Testis (tissue), 2 donors: ENCODE results near the gene PTPRN2.

ENCODE experiments used
- POLR2A ChIP-seq: fragments of 450-650 bp; IDR thresholded peaks from one replicate; pipeline ENCODE4 v1.6.1; 2017; ENCODE audit warnings: antibody characterized with exemption, mild to moderate bottlenecking, moderate library complexity
- TF ChIP-seq, protein P1 (sequence below), 3 experiments: fragments of 450-650 bp in 2 of 3; fragments of 200-600 bp in 1 of 3; sonication (generic) in 1 of 3; IDR thresholded peaks; one replicate each; pipeline ENCODE4 v1.5.1; 2016 to 2019; ENCODE audit warnings: antibody characterized with exemption in 3 of 3, mild to moderate bottlenecking in 2 of 3, moderate library complexity in 1 of 3

DNA sequence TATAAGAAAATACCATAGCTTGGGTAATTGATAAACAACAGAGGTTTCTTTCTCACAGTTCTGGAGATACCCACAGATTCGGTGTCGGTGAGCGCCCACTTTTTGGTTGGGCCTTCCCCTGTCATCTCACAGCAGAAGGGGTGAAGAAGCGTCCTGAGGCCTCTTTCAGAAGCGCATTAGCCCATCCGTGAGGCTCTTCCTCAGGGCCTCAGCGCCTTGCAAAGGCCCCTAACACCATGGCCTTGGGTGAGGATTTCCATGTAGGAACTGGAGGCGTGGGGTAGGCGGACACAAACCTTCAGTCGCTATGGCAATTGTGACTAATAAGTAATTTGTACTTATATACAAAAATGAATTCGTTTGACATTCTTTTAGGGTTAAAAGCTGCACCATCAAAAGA lies 316.0 kb downstream of the PTPRN2 start:
- TF ChIP-seq, protein P1, sequence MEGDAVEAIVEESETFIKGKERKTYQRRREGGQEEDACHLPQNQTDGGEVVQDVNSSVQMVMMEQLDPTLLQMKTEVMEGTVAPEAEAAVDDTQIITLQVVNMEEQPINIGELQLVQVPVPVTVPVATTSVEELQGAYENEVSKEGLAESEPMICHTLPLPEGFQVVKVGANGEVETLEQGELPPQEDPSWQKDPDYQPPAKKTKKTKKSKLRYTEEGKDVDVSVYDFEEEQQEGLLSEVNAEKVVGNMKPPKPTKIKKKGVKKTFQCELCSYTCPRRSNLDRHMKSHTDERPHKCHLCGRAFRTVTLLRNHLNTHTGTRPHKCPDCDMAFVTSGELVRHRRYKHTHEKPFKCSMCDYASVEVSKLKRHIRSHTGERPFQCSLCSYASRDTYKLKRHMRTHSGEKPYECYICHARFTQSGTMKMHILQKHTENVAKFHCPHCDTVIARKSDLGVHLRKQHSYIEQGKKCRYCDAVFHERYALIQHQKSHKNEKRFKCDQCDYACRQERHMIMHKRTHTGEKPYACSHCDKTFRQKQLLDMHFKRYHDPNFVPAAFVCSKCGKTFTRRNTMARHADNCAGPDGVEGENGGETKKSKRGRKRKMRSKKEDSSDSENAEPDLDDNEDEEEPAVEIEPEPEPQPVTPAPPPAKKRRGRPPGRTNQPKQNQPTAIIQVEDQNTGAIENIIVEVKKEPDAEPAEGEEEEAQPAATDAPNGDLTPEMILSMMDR (IDR thresholded peaks at IDR 0.05) = no peak
- no peak for TF ChIP-seq POLR2A
